Measurements from ENCODE around the gene LRRD1.
"Not testable (repeated sequence)": the region's sequence is repeated elsewhere in the genome, so short reads cannot be mapped to it uniquely, and the experiment has no call there.

- TF ChIP-seq CTCF (IDR thresholded peaks at IDR 0.05; ENCODE audit: borderline replicate concordance, extremely low read depth, low read length, poor library complexity, severe bottlenecking); EZH2 (IDR thresholded peaks at IDR 0.05; ENCODE audit: borderline replicate concordance, low read depth, low read length, severe bottlenecking): not testable (repeated sequence)
Observed at GRCh38 chr7:92142791-92143190, 36.2 kb downstream of the LRRD1 start.

All from DND-41 (cell line).